ENCODE results near the gene ZNF407.

ZNF407 gene

DNA sequence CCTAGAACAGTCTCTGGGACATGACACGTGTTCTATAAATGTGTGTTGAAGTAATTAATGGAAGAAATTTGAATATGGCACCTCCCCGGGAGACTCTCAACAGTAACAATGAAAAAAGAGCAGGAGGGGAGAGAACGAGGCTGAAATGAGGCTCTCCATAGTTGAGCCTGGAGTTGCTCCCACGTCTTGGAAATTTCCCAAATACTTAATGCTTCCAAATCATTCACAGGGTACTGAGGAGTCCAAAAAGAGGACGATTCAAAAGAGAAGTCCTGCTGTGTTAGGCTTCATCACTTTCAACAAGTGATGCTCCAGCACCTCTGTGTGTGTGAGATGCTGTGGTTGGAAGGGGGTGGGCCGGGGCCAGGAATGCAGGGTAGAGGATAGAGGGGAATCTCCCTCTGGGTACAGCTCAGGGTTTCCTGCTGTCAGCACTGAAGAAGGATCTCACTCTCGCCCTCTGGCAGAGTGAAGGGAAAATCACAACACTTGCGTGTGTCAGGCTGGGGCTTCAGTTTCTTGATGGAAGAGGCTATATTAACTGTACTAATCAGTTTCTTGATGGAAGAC, 18.1 kb upstream of the ZNF407 start:
- no peak for DNase-seq (ENCODE audit: low read depth in 3 of 3)

GRCh38 chr18:74582642-74583041, 15.0 kb upstream of the ZNF407 start:
- DNase-seq (ENCODE audit: low read depth in 3 of 3), result no peak

GRCh38 chr18:74587441-74587840, 10.2 kb upstream of the ZNF407 start:
- DNase-seq (ENCODE audit: low read depth in 3 of 3), result no peak

- no peak for DNase-seq (ENCODE audit: low read depth in 3 of 3)
Measured at GRCh38 chr18:74589021-74589420, 8.6 kb upstream of the ZNF407 start.

GRCh38 chr18:74589811-74590210, 7.9 kb upstream of the ZNF407 start:
- DNase-seq (ENCODE audit: low read depth in 3 of 3), result no peak

- DNase-seq (ENCODE audit: low read depth in 3 of 3), result no peak
Measured at GRCh38 chr18:74590671-74591070, 7.0 kb upstream of the ZNF407 start.

- DNase-seq (ENCODE audit: low read depth in 3 of 3), result no peak
Measured at GRCh38 chr18:74595431-74595830, 2.2 kb upstream of the ZNF407 start.

DNA sequence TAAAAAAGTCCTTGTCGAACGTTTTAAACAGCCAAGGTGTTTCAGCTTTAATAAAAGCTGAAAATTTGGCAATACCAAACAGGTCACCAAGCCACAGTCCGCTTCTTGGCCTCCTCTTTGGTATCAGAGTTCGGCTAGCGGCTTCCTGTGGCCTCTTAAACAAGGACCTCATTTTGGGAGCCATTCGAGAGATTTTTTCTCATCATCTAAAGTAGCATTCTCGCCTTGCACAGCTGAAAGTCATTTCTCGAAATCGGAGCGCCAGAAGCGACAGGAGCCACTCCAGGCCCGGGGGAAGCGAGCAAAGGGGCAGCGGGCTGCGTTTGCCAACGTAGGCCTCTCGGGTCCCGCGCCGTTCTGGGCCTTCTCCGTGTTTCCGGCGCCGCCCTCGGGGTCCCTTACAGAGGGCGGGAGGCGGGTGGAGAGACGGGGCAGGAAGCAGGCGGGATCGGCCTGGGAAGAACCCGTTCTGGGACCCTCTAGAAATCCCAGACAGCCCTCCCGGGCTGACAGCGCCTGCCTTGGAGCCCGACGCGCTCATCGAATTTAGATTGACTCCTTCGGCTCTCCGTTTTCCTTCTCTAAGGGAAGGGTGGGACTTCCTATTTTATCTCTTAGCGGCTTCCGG, 522 bp upstream of the ZNF407 start:
- DNase-seq (ENCODE audit: low read depth in 3 of 3), result peak; percentile 52 to 57 (median 52)

GRCh38 chr18:74598350-74599001, 806 bp downstream of the ZNF407 start:
- DNase-seq (ENCODE audit: low read depth in 3 of 3), result peak; percentile 34 to 50 (median 47)

DNA sequence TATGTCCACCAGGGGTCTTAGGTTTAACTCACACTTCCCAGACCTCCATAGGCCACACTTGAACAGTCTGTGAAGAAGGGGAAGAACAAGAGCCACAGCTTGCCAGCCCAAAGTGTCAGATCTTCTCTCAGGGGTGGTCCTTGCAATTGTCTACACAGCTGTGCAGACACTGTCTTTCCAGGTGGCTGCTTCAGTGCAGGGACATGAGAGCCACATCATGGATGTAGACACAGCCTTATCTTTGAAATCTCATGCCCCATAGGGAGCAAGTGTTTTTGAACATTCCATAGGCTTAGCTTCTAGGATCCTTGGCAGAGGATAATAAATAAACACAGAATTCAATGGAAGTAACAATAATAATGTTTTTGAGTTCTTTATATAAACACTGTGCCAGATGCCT, 6.7 kb downstream of the ZNF407 start:
- DNase-seq (ENCODE audit: low read depth in 3 of 3), result no peak

DNA sequence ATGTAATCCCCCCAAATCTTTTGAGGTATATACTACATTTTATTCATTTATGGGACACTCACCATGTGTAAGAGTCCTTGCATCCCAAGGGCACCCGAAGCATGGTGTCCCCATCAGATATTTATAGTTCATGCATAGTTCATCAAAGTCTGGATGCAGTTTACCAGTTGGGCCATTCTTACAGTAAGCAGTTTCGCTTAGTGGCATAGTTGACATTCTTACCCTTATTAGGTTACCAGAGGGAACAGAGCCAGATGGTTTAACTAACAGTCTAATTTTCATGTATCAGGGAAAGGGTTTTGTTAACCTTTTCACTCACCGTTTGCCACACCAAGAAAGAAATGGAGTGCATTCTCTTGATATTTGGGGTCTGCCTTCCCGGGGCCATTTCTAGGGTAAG, 7.1 kb downstream of the ZNF407 start:
- DNase-seq (ENCODE audit: low read depth in 3 of 3), result no peak

- no peak for DNase-seq (ENCODE audit: low read depth in 3 of 3)
Measured at GRCh38 chr18:74608681-74609080, 11.0 kb downstream of the ZNF407 start.

DNA sequence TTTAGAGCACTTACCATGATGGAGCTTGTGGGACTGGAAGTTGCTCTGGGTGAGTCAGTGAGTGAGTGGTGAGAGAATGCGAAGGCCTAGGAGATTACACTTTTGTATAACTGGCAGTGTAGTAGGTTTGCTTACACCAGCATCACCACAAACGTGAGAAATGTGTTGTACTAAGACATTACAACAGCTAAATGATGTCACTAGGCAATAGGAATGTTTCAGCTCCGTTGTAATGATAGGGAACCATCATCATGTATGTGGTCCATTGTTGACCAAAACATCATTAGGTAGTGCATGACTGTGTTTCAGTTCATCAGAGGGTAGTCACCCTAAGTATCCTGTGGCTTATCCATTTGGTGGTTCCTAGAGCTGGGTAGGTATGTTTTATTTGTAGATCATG, 11.9 kb downstream of the ZNF407 start:
- DNase-seq (ENCODE audit: low read depth in 3 of 3), result no peak

DNA sequence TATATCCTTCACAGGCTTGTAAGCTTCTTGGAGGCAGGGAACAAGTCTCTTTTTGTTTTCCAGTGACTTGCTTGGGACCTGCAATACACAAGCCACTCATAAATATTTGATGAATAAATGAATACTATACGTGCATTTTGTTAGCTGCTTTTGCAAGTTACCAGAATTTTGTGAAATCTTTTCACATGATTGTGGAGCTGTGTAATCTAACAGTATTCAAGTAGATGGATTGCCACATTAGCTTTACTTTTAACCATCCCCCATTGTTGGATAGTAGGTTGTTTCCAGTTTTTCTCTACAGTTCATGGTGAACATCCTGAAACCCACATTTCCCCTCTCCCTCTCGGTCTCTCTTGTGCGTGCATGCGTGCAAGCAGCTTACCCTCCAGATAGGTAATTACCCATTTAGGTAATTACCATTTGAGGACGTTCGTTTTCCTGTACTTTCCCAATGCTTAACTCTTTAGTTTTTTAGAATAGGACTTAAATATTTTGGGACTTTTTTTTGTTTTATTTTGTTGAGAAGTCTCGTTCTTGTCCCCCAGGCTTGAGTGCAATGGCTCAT, 12.5 kb downstream of the ZNF407 start:
- no peak for DNase-seq (ENCODE audit: low read depth in 3 of 3)

DNA sequence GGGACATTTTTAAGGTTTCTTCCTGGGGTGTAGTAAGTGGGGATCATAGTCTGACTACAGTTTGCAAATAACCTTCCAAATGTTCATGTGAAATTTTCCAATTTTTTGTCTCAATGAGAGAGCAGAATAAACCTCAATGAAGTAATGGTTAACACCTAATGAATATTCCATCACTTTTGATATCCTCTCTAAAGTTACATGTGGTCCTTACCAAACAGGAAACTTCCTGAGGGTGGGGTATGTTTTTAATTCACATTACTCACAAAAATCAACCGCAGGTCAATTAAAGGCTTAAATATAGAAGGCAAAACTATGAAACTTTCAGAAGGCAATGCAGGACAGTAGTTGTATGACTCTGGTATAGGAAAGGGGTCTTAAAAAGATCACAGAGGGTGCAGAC, 13.2 kb downstream of the ZNF407 start:
- no peak for DNase-seq (ENCODE audit: low read depth in 3 of 3)

DNA sequence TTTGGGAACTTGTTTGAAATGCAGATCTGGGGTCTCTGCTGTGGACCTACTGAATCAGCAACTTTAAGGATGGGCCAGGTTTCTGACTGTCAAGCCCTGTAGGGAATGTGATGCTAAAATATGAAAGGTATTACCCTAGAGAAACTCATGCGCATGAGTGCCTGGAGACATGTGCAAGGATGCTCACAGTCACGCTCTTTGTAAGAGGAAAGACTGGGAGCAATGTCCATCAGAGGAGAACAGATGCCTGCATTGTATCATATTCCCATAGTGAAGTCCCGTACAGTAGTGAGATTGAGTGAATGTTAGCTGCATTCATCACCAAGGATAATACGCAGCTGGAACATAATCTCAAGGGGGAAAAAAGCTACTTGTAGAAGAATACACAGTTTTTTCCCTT, 14.1 kb downstream of the ZNF407 start:
- DNase-seq (ENCODE audit: low read depth in 3 of 3), result no peak

- DNase-seq (ENCODE audit: low read depth in 3 of 3), result no peak
Measured at GRCh38 chr18:74613381-74613780, 15.7 kb downstream of the ZNF407 start.

DNA sequence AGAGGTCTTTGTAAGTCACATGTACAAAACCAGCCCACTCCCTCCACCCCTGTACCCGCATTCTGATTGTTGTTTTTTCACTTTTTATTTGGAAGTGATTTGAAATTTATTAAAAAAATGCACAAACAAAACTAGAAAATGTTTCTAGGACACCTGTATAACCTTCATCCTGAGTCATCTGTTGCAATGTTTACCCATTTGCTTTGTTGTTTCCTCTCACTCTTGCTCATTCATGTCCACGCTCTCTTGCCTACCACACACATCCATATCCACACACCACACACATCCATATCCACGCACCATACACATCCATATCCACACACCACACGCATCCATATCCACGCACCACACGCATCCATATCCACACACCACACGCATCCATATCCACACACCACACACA, 18.8 kb downstream of the ZNF407 start:
- DNase-seq (ENCODE audit: low read depth in 3 of 3), result no peak

DNA sequence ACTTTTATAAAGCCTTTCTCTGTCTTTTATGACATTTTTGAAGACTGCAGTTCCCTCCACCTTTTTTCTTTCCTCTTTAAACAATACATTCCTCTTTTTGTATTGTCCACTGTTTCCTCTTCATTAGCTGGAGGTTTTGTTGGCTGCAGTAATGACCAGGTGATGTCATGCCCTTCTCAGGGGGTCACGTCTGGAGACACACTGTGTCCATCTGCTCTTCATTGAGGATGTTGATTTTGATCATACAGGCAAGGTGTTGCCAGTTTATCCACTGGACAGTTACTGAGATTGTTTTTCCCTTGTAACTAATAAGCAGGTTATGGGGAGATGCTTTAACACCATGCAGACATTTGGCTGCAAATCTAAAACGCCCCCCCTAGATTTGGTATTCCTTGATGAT, 19.8 kb downstream of the ZNF407 start:
- DNase-seq (ENCODE audit: low read depth in 3 of 3), result no peak

DNA sequence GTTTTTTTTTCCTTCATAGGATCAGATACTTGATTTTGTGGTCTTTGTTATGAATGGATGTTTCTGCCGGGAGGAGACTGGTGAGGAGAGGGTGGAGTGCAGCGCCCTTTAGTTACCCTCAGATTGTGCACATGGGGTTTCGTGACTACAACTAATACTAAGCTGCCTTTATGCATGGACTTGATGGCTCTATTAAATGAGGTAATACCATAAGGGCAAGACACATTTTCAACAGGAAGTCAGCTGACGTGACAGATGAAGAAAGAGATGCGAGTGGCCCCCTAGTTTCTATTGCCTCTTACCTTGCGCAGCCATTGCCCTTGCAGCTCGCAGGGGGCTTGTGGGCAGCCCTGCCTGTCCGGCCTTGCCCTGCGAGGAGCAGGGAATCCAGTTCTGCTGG, 24.4 kb downstream of the ZNF407 start:
- DNase-seq (ENCODE audit: low read depth in 3 of 3), result no peak

DNA sequence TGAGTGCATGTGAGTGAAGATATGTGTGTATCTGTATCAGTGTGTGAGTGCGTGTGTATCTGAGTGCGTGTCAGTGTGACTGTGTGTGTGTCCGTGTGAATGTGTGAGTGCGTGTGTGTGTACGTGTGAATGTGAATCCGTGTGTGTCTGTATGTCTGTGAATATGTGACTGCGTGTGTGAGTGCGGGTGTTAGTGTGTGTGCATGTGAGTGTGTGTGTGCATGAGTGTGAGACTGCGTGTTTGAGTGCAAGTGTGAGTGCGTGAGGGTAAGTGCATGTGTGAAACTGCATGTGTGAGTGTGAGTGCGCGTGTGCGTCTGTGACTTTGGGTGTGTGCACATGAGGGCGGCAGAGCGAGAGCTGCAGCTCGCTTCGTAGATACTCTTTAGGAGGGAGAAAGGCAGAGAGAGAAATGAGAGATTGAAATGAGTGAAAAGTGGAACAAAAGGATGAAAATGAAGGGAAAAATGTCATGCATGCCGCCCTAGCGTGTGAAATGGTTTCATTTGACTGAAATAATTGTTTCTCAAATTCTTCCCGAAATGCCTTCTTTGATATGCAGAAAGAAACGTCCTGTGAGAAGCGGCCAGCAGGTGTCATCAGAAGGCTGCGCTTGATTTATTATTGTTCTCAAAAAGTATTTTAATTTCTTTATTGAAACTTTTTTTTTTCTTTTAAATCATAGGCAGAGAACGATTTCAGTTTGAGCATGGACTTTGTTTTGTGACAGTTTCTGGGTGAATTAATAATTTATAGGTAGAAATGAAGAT, 25.6 kb downstream of the ZNF407 start:
- DNase-seq (ENCODE audit: low read depth in 3 of 3), result no peak

DNA sequence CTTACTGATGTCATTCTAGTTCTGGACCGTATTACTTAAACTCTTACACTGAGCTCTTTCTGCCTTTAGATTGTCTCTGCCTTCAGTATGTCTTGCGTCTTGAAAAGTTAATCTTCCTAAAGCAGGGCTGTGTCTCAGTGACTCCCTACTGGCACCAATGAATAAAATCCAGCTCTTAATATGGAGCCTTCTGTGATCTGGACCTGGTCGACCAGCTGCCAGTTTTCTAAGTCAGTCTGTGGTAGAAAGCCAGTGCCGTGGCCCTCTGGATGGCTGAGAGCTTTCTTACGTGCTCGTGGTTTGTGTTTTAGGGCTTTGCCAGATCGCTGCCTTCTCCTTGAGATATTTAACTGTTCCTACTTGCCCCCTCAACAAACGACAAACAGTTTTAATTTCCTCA, 26.8 kb downstream of the ZNF407 start:
- DNase-seq (ENCODE audit: low read depth in 3 of 3), result no peak
